Activated CD4-positive, alpha-beta T cell treated with anti-CD3 and anti-CD28 coated beads, Interleukin-10, Interleukin-2, amounts not matched to agents 100 ng/mL and 50 ng/mL, durations not matched to agents 16 hours and 8 hours (primary cell): ENCODE data around the gene SLC25A21.
"Not testable (repeated sequence)": the region's sequence is repeated elsewhere in the genome, so short reads cannot be mapped to it uniquely, and the experiment has no call there.

Source experiments
- DNase-seq: peaks from one replicate; pipeline ENCODE4 v3.0.0-alpha.2; 2020

SLC25A21 gene

DNA sequence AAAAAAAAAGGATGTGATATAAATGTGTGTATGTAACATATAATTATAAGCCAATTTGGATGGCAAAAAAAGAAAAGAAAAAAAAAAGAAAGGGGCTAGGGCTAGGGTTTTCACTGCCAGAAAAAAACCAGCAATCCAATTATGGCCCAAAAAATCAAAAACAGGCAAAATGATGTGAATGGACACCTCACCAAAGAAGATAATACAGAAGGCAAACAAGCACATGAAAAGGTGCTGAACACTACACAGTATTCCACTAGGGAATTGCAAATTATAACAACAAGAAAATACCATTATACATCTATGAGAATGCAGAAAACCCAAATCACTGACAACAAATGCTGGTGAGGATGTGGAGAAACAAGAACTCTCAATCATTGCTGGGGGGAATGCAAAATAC is 13.3 kb upstream of the SLC25A21 start:
- DNase-seq = no peak

GRCh38 chr14:37184520-37184919 is 12.1 kb upstream of the SLC25A21 start:
- DNase-seq = not testable (repeated sequence)

DNA sequence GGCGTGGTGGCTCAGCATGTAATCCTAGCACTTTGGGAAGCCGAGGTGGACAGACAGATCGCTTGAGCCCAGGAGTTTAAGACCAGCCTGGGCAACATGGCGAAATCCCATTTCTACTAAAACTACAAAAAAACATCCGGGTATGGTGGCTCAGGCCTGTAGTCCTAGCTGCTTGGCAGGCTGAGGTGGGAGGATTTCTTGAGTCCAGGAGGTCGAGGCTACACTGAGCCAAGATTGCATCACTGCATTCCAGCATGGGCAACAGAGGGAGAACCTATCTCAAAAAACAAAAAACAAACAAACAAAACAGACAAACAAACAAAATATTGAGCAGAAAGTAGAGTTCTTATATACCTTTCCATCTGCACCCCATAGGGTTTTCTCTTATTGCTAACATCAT is 9.0 kb upstream of the SLC25A21 start:
- DNase-seq = no peak

DNA sequence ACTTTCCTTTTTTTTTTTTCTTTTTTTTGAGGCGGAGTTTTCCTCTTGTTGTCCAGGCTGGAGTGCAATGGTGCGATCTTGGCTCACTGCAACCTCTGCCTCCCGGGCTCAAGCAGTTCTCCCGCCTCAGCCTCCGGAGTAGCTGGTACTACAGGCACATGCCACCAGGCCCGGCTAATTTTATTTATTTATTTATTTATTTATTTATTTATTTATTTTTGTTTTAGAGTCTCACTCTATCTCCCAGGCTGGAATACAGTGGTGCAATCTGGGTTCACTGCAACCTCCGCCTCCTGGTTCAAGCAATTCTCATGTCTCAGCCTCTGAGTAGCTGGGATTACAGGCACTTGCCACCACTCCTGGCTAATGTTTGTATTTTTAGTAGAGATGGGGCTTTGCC is 8.5 kb upstream of the SLC25A21 start:
- DNase-seq = not testable (repeated sequence)

DNA sequence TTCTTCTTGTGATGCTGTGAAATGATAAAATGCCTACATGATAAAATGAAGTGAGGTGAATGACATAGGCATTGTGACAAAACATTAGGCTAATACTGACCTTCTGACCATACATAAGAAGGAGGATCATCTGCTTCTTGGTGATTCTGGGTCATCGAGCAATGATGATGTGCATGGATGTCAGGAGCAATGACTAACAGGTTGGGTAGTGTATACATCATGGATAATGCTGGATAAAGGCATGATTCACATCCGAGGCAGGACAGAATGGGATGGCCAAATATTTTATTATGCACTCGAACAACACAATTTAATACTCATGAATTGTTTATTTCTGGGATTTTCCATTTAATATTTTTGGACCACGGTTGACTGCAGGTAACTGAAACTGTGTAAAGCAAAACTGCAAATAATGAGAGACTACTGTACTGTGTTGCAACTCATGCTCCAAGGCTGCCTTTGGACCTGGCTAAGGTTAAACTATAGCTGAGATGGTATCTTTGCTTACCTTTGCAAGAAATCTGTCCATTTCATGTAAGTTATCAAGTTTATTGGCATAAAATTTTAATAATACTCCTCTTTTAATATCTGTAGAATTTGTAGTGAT is 7.6 kb upstream of the SLC25A21 start:
- no peak for DNase-seq

DNA sequence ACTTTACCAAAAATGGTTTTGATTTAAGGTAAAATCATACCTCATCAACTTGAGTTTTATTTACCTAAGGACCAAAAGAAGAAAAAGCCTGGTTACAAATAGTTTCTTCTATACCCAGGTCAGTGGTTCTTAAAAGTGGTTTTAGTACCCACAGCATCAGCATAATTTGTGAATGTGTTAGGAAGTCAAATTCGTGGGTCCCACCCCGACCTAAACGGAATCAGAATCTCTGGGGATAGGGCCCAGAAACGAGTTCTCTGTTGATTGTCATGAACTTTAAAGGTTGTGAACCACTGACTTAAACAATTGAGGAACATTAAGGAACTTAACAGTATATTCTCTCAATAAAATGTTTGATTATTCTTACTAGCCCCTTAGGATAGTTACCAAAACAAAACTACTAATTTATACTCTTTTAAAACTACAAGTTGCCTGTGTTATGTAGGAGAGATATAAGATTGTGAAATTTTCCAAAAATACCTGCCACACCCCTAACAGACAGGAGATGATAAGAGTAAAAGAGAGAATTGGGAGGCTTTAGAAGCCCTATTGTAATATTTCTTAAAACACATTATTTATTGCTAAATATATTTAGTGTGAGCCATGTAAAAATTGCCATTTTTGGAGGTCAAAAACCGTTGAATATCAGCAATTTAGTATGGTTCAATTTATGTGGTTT is 669 bp upstream of the SLC25A21 start:
- DNase-seq = no peak

- no peak for DNase-seq
Observed at GRCh38 chr14:37171678-37172023, 755 bp downstream of the SLC25A21 start.

DNA sequence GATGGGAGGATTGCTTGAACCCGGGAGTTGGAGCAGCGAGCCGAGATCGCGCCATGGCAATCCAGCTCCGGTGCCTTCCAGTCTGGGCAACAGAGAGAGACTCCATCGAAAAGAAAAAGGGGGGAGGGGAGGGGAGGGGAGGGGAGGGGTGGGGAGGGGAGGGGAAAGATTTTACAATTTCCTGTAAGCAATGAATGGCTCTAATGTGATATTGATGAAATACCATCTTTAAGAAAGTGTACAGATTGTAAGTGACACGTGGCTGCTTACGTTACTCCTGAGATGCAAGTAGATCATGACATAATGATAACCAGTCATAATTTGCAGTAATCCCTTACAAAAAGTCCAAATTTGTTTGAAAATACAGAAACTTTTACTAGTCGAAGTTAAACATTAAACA is 1.4 kb downstream of the SLC25A21 start:
- DNase-seq = no peak

- no peak for DNase-seq
Observed at GRCh38 chr14:37170237-37170636, 2.2 kb downstream of the SLC25A21 start.

DNA sequence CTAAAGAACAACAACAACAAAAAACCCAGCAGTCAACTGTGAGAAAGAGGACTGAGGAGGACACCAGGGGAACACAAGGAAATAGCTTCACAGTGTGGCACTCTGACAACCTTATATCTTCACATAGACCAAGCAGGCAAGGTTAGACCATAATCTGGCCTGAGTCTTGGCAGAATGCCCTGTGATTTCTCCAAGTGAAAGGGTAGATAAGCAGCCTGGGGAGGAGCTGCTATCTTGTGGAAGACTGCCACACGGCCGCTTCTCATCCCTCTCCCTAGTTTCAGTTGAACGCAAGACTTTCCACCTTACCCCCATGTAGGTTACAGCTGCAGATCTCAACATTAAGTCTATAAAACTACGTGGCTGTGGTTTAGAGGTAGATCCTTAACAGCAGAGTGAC is 3.7 kb downstream of the SLC25A21 start:
- DNase-seq = no peak

- no peak for DNase-seq
Observed at GRCh38 chr14:37167151-37168047, 5.0 kb downstream of the SLC25A21 start.

- no peak for DNase-seq
Observed at GRCh38 chr14:37165794-37166193, 6.6 kb downstream of the SLC25A21 start.

DNA sequence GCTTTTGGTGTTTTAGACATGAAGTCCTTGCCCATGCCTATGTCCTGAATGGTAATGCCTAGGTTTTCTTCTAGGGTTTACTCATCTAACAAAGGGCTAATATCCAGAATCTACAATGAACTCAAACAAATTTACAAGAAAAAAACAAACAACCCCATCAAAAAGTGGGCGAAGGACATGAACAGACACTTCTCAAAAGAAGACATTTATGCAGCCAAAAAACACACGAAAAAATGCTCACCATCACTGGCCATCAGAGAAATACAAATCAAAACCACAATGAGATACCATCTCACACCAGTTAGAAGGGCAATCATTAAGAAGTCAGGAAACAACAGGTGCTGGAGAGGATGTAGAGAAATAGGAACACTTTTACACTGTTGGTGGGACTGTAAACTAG is 10.1 kb downstream of the SLC25A21 start:
- DNase-seq = not testable (repeated sequence)

GRCh38 chr14:37157987-37158386 is 14.4 kb downstream of the SLC25A21 start:
- no peak for DNase-seq

- no peak for DNase-seq
Observed at GRCh38 chr14:37153483-37153882, 18.9 kb downstream of the SLC25A21 start.

DNA sequence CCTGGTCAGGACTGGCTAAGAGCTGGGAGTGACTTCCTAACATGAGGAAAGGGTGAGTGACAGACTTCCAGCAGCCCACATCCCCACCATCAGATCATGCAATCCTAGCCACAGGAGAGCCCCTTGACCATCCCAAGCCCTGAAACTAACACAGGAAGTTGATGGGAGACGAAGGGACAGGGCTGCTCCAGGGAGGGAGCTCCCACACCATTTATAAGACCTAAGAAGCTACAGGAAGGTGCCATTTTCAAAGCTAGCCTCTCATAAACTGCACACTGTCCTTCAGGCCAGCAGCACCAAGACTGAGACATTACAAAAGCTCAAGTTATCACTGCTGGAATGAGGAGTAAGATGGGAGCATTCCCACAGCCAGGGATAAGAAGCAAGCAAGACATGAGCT is 19.4 kb downstream of the SLC25A21 start:
- DNase-seq = no peak

DNA sequence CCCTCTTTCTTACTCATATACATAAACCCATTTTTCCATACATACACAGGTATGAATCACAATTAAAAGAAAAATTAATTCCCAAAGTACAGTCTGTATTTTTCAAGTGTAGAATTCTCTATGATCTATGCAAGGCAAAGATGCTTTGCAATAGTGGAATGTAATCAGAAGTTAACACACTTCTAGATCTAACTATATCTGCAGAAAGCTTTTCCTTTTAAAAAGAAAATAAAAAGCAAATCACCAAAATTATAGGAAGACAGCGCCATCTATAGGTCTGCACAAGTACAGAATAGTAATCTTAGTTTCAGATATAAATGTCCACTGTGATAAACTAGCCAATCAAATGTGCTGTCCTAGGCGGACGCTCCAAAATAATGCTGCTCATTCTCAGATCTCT is 22.0 kb downstream of the SLC25A21 start:
- peak; percentile 14 for DNase-seq

DNA sequence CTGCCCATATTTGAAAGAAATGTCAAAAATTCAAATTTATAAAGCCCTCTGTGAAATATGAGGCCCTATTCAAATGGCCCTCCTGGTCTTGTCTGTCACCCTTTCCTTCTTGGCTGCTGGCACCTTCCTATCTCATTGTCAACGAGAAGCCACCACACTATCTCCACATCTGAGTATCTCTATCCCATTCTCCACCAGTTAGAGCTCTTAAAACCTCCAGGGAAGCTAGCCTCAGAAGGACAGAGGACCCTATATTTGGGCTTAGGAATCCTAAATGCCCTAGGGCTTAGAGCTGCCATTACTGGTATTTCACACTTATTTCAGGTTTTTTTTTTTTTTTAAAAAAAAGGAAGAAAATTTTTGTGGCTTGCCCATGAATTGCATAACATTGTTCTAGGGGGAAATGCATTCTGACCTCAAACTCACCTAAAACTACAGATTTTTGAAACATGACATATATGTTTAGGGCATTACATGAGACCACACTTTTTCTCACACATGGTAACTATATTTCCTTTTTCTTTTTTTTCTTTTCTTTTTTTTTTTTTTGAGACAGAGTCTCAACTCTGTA is 25.0 kb downstream of the SLC25A21 start:
- no peak for DNase-seq

DNA sequence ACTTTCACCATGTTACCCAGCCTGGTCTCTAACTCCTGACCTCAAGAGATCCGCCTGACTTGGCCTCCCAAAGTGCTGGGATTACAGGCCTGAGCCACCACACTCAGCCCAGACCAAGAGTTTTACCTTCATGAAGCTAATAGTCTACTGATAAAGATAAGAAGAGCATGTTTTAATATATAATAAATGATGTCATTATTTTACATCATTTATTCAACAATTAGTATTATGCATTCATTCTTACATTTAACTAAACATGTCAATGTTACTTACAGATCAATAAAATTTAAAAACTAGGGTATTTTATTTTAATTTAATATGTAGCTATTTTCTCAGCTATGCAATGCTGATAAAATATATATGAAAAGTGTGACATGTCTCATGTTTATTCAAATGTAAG is 26.0 kb downstream of the SLC25A21 start:
- DNase-seq = not testable (repeated sequence)

- DNase-seq = no peak
Observed at GRCh38 chr14:37145395-37145794, 27.0 kb downstream of the SLC25A21 start.

- DNase-seq = no peak
Observed at GRCh38 chr14:37144729-37145363, 27.6 kb downstream of the SLC25A21 start.

DNA sequence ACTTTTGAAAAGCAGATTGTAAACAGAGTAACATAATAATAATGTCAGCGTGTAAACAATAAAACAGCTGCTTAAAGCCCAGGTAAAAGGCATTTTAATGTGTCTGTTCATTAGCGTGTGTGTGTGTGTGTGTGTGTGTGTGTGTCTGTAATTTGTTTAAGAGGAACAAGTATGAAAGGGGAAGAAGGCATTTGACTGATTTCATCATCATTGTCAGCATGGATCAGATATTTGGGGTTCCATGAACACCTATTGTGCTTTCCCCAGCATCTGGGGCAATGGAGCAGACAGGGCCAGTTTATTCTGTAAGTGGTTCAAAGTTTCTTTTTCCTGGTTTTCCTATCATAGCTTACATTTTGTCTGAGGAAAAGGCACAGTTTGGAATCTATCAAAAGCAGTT is 28.9 kb downstream of the SLC25A21 start:
- DNase-seq = no peak

DNA sequence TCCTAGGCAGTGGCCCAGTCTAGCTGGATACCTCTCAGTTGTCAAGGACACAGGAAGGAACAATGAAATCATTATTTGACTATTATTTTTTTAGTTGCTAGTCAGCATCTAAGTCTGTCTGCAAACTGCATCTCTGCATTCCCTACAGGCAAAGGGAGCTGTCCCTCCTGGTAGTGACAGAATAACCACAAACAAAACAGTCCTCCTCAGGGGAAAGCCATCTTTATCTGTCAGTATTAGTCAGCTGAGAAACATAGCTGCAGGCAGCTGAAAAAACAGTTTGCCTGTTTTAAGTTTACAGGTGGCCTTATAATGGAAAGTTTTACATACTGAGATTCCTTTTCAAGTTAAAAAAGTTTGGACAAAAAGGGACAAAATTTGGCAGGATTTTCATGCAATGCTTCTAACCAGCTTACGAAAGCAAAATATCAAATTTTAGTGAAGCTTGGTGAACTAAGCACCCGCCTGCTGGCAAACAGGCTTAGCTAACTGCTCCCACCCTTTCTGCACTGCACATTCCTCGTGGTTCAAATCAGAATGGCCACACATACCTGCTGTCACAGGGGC is 29.5 kb downstream of the SLC25A21 start:
- DNase-seq = no peak
